GM19238 (cell line): Measurements from ENCODE around the gene TMEM245.
"Not testable (repeated sequence)": the region's sequence is repeated elsewhere in the genome, so short reads cannot be mapped to it uniquely, and the experiment has no call there.

ENCODE experiments used
- DNase-seq: peaks from one replicate; pipeline ENCODE4 v3.0.0; 2011; ENCODE audit warnings: low spot score; ENCODE audit not compliant: insufficient read length

TMEM245 gene

GRCh38 chr9:108997112-108997511 lies 122.6 kb downstream of the TMEM245 start:
- no peak for DNase-seq

- no peak for DNase-seq
Observed at GRCh38 chr9:108996643-108997042, 123.1 kb downstream of the TMEM245 start.

DNA sequence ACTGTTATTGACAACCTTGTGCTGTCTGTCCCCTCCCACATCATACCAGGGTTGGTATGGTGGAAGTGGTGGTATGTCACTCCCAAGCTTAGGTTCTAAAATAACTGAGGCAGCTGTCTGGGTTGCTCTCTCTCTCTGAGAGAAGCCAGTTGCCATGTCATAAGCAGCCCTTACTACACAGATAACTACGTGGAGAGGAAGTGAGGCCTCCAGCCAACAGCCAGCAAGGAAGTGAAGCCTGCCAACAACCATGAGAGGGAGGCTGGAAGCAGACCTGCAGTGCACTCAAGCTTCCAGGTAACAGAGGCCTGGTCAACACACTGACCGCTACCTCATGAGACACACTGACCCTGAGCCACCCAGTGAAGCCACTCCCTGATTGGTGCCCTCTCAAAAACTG lies 125.1 kb downstream of the TMEM245 start:
- DNase-seq = no peak

GRCh38 chr9:108991479-108991878 lies 128.3 kb downstream of the TMEM245 start:
- DNase-seq = no peak

- no peak for DNase-seq
Observed at GRCh38 chr9:108983885-108984284, 135.9 kb downstream of the TMEM245 start.

- DNase-seq = no peak
Observed at GRCh38 chr9:108980893-108981292, 138.9 kb downstream of the TMEM245 start.

DNA sequence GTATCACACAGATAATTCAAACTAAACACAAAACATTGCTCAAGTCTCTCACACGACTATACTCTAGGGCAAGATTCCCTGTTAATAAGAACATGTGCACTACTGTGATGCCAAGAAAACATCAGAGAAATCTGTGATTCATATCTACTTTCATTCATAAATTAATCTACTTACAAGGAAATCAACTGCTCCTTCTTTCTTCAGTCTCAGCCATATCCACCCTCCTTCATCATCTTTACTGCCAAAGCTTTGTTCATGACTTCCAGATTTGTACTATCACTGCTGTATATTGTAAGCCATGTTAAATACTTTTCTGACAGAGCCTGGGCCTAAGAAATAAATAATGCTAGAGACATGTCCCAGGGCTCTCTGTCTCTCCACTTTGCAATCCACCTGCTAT lies 141.5 kb downstream of the TMEM245 start:
- no peak for DNase-seq

GRCh38 chr9:108973895-108974294 lies 145.9 kb downstream of the TMEM245 start:
- no peak for DNase-seq

DNA sequence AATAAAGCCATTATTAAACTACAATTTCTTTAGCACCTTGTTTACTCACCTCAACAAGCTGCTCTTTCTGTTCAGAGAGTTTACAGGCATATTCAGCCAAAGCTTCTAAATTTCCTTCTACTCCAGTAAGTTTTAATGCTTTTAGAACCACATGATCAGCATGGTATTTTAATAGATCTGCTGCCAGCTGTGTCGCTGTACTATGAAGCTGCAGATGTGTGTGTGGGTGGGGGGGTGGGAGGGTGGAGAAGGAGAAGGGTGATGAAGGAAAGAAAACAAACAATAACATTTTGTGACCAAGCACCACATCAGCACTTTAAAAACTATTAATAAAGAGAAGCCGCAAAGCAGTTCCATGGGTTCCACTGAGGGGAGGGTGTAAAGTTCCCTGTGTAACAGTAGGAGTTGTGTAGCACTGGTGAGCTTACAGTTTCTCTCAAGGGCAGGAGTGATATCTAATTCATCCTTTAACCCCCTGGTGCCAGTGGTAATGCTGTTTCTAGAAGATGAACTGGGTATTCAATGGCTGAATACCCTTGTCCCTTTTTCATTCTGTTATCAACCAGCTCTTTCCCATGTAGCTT lies 147.0 kb downstream of the TMEM245 start:
- no peak for DNase-seq

GRCh38 chr9:108972186-108972585 lies 147.6 kb downstream of the TMEM245 start:
- DNase-seq = no peak

GRCh38 chr9:108971392-108971791 lies 148.4 kb downstream of the TMEM245 start:
- not testable (repeated sequence) for DNase-seq

DNA sequence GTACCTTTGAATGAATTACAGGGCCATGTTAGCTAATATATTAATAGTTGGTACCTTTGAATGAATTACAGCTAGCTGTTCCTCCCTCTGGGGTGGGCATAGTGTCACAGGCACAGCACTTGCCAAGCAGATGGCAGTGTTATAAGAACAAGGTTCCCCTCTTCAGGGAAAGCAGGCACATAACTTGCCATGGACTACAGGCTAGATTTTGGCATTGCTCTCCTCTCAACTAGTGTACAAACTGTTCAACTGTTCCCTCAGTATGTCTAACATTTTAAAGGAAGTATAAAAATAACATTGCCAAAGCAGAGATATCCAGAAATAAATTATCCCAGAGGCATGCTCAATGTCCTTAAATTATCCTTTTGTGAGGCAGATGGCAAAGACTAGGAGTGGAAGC lies 151.8 kb downstream of the TMEM245 start:
- DNase-seq = no peak
